Gastrocnemius medialis (tissue), 4 donors: Measurements from ENCODE around the gene PCSK1N. TPM values are rescaled to one million over a fixed set of nuclear protein-coding genes. Genes with fewer than 3 reads are reported as not detected.

Experiments used
- ATAC-seq, 2 donors: fragments of 150-250 bp; one replicate each; pipeline ENCODE4 v1.9.1; 2016
- DNase-seq, 2 donors: peaks; one replicate each; pipeline ENCODE4 v3.0.0-alpha.2; 2019
- H3K27ac ChIP-seq, 4 donors: fragments of 200-600 bp; sonication (generic); 1 replicate in 1 of 4; 2 replicates in 3 of 4; pipeline ENCODE4 v1.5.1; 2016 to 2018; ENCODE audit warnings: mild to moderate bottlenecking in 2 of 4, moderate library complexity in 1 of 4
- H3K27me3 ChIP-seq, 3 donors: fragments of 200-600 bp; sonication (generic) in 2 of 3; 1 replicate in 1 of 3; 2 replicates in 2 of 3; pipeline versions ENCODE4 v1.5.1 to v1.6.0; 2016 to 2019; ENCODE audit warnings: mild to moderate bottlenecking in 1 of 3, moderate library complexity in 1 of 3
- H3K36me3 ChIP-seq, 2 donors: fragments of 200-600 bp; sonication (generic) in 1 of 2; one replicate each; pipeline ENCODE4 v1.5.1; 2017 to 2018
- H3K4me1 ChIP-seq, 2 donors: fragments of 200-600 bp; sonication (generic) in 1 of 2; one replicate each; pipeline ENCODE4 v1.5.1; 2016 to 2017; ENCODE audit warnings: mild to moderate bottlenecking in 2 of 2
- H3K4me3 ChIP-seq, 4 donors: fragments of 200-600 bp; sonication (generic) in 3 of 4; 1 replicate in 1 of 4; 2 replicates in 3 of 4; pipeline ENCODE4 v1.5.1; 2016 to 2019; ENCODE audit warnings: mild to moderate bottlenecking in 2 of 4
- H3K9me3 ChIP-seq, 3 donors: fragments of 200-600 bp; sonication (generic) in 2 of 3; 1 replicate in 1 of 3; 2 replicates in 2 of 3; pipeline ENCODE4 v1.5.1; 2016 to 2019
- POLR2A ChIP-seq, 2 donors: fragments of 450-650 bp; IDR thresholded peaks; one replicate each; pipeline ENCODE4 v1.6.1; 2017; ENCODE audit warnings: antibody characterized with exemption in 2 of 2, mild to moderate bottlenecking in 2 of 2, moderate library complexity in 2 of 2
- in situ Hi-C, 4 donors: fragments of 200-750 bp; cut with MboI; loops; one replicate each; pipeline versions ENCODE4 v1.15.0 to v1.8.0; 2017; ENCODE audit warnings: low sequenced_read_pairs in 4 of 4
- intact Hi-C: fragments of 100-400 bp; cut with DNase I; formaldehyde crosslinking; loops from one replicate; pipeline ENCODE4 v1.15.1; 2023; ENCODE audit warnings: low total_unique reads
- total RNA-seq, 4 donors: library from RNA; depleted of rRNA; stranded (reverse); fragments of >200 nt; gene quantifications; one replicate each; pipeline versions ENCODE4 v1.1.0 to v1.2.3, GENCODE V29; 2016
- TF ChIP-seq, protein P1 (sequence below), 5 experiments: fragments of 450-650 bp in 3 of 5; fragments of 200-600 bp in 2 of 5; sonication (generic) in 2 of 5; IDR thresholded peaks in 4 of 5; conservative IDR thresholded peaks in 1 of 5; 1 replicate in 4 of 5; 2 replicates in 1 of 5; pipeline ENCODE4 v1.5.1; 2016 to 2019; ENCODE audit warnings: antibody characterized with exemption in 5 of 5, mild to moderate bottlenecking in 3 of 5, moderate library complexity in 3 of 5

The PCSK1N gene
- total RNA-seq, 4 donors from 2014 or later = not detected

DNA sequence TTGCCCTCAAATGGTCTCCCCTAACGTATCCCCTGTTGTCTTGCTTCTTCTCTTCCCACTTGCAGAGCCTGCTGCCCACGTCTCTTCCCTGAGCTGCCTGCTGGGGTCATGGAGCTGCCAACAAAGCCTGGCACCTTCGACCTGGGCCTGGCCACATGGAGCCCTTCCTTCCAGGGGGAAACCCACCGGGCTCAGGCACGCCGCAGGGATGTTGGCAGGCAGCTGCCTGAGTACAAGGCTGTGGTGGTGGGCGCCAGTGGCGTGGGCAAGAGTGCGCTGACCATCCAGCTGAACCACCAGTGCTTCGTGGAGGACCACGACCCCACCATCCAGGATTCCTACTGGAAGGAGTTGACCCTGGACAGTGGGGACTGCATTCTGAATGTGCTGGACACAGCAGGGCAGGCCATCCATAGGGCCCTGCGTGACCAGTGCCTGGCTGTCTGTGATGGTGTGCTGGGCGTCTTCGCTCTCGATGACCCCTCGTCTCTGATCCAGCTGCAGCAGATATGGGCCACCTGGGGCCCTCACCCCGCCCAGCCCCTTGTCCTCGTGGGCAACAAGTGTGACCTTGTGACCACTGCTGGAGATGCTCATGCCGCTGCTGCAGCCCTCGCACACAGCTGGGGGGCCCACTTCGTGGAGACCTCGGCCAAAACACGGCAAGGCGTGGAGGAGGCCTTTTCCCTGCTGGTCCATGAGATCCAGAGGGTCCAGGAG is 6.2 kb downstream of the PCSK1N start:
- H3K4me3 ChIP-seq = no peak overlapping the region
- peaks cover 0 to 32% (median 14%) of the 10 kb centered on the region in 3 donors for H3K27me3 ChIP-seq
- no peak for DNase-seq
- no peak overlapping the region for H3K27ac ChIP-seq
- in situ Hi-C loops (no loop called here), intact Hi-C loops (no loop called here)
- H3K9me3 ChIP-seq = no peaks in the 10 kb centered on the region
- no peak for ATAC-seq
- TF ChIP-seq POLR2A (IDR thresholded peaks at IDR 0.05) = no peak
- TF ChIP-seq, protein P1, sequence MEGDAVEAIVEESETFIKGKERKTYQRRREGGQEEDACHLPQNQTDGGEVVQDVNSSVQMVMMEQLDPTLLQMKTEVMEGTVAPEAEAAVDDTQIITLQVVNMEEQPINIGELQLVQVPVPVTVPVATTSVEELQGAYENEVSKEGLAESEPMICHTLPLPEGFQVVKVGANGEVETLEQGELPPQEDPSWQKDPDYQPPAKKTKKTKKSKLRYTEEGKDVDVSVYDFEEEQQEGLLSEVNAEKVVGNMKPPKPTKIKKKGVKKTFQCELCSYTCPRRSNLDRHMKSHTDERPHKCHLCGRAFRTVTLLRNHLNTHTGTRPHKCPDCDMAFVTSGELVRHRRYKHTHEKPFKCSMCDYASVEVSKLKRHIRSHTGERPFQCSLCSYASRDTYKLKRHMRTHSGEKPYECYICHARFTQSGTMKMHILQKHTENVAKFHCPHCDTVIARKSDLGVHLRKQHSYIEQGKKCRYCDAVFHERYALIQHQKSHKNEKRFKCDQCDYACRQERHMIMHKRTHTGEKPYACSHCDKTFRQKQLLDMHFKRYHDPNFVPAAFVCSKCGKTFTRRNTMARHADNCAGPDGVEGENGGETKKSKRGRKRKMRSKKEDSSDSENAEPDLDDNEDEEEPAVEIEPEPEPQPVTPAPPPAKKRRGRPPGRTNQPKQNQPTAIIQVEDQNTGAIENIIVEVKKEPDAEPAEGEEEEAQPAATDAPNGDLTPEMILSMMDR (IDR thresholded peaks at IDR 0.05 in 4 of 5, conservative IDR thresholded peaks at IDR 0.05 in 1 of 5) = no peak
- no peaks in the 10 kb centered on the region for H3K36me3 ChIP-seq
- no peaks in the 10 kb centered on the region for H3K4me1 ChIP-seq

DNA sequence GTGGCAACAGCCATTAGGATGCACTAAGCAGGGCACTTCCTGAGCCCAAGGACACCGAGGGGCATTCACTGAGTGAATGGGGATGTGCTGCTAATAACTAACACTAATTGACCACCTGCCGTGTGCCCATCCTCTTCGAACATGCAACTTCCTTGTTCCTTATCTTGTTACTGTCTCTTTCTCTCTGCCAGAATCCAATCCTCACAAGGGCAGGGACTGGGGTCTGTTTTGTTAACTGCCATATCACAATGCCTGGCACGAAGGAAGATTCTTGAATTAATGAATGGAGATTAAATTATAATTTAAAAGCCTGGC is 7.8 kb downstream of the PCSK1N start:
- Histone ChIP-seq H3K4me3 (no peak overlapping the region), H3K27ac (no peak overlapping the region), H3K36me3 (no peaks in the 10 kb centered on the region), H3K4me1 (no peaks in the 10 kb centered on the region), H3K27me3 (peaks cover 0 to 19% (median 9%) of the 10 kb centered on the region in 3 donors), H3K9me3 (no peaks in the 10 kb centered on the region)
- TF ChIP-seq POLR2A (IDR thresholded peaks at IDR 0.05) = no peak
- TF ChIP-seq, protein P1 (IDR thresholded peaks at IDR 0.05 in 4 of 5, conservative IDR thresholded peaks at IDR 0.05 in 1 of 5) = no peak
- ATAC-seq (no peak), DNase-seq (no peak)
- intact Hi-C loops (no loop called here), in situ Hi-C loops (no loop called here)

DNA sequence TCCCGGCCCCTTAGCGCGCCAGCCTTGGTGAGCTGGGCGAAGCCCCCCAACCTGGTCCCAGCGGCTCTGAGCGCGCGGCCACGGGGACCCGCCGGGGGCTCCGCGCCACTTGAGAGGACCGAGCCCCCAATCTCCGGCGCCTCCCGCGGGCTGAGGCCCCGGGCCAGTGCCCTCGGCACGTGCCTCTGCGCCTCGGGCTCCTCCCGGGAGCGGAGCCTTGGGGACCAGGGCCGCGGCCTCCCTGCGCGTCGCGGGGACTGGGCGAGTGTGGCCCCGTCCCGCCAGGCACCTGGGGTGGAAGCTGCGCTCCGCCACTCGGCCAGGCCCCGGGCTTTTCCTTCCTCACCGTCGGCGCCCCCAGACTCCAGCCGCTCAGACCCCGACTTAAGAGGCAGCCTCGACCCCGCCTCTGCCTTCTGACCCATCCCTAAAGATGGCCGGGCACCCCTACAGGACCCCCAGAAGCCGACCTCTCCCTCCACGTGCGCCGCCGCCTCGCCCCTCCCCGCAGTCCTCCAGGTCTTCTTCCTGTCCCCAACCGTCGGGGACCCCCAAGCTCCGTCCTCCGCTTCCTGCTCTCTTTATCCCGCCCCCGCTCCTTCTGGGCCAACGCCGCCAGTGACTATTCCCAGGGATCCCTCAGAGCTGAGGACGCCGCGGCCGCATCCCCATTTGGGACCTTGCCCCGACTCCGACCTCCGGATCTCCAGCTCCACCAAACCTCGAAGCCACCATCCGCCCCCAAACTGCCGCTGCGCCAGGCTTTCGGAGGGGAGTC is 8.3 kb downstream of the PCSK1N start:
- H3K27ac ChIP-seq = no peak overlapping the region
- H3K4me3 ChIP-seq = no peak overlapping the region
- intact Hi-C loops (no loop called here), in situ Hi-C loops (no loop called here)
- TF ChIP-seq, protein P1 (IDR thresholded peaks at IDR 0.05 in 4 of 5, conservative IDR thresholded peaks at IDR 0.05 in 1 of 5) = no peak
- TF ChIP-seq POLR2A (IDR thresholded peaks at IDR 0.05) = no peak
- H3K4me1 ChIP-seq = no peaks in the 10 kb centered on the region
- H3K27me3 ChIP-seq = peaks cover 0 to 15% (median 9%) of the 10 kb centered on the region in 3 donors
- no peaks in the 10 kb centered on the region for H3K36me3 ChIP-seq
- ATAC-seq (no peak), DNase-seq (no peak)
- no peaks in the 10 kb centered on the region for H3K9me3 ChIP-seq

DNA sequence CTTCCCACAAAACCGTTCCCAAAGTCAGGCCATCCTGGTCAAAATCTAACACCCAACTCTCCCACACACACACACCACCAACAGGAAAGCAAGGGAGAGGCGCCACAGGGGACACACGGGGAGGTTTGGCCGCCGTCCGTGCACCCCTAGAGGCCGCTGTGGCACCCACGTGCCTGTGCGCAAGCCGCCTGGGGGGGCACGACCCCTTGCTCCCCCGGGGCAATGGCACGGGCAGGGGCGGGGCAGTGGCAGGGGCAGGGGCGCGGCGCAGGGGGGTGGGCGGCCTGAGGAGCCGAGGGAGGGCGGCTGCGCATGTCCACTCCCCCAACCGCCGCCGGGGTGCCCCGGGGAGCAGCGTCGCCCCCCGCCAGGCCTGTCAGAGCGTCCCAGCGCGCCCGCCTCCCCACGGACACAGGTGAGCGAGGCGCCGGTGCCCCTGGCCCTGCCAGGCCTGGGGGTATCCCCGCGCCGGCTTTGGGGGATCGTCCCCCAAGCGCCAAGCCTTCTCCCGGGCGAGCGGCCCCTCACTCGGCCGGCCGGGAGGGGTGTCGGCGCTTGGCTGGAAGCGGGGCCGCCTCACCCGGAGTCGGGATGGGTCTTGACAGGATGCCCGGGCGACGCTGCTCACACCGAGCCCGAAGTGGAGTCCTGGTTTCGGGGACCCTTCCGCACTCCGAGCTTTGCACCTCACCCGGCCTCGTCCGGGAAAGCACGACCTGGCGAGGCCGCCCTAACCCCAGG is 9.1 kb downstream of the PCSK1N start, which contains the start of gene ERAS:
ERAS (plus strand) TSS at position 379 of the 741 bp plus-strand sequence. CDS start 2,611 bp downstream, outside the sequence.
- DNase-seq = no peak
- Histone ChIP-seq H3K4me1 (no peaks in the 10 kb centered on the region), H3K36me3 (no peaks in the 10 kb centered on the region), H3K4me3 (no peak within 1 kb of the TSS), H3K9me3 (no peaks in the 10 kb centered on the region), H3K27ac (no peak within 1 kb of the TSS), H3K27me3 (peaks cover 0 to 8% (median 5%) of the 10 kb centered on the region in 3 donors)
- in situ Hi-C loops = no loop called here
- intact Hi-C loops = no loop called here
- no peak for ATAC-seq
- no peak for TF ChIP-seq POLR2A (IDR thresholded peaks at IDR 0.05)
- TF ChIP-seq, protein P1 (IDR thresholded peaks at IDR 0.05 in 4 of 5, conservative IDR thresholded peaks at IDR 0.05 in 1 of 5) = no peak
